Liver (tissue), 9 donors: ENCODE data around the gene ANKRD33B. TPM values are rescaled to one million over a fixed set of nuclear protein-coding genes. Genes with fewer than 3 reads are reported as not detected.

Experiments used
- DNase-seq: peaks from one replicate; pipeline ENCODE4 v3.0.0-alpha.2; 2017; ENCODE audit warnings: low spot score
- H3K27ac ChIP-seq, 2 donors: one replicate each; pipeline ENCODE4 v1.7.0; 2013; ENCODE audit warnings: inconsistent platforms in 2 of 2, low read length in 2 of 2, control low read depth in 1 of 2, low read depth in 1 of 2, mild to moderate bottlenecking in 1 of 2
- H3K27me3 ChIP-seq, 4 donors: one replicate each; pipeline versions ENCODE4 v1.6.1 to v1.7.0; 2013; ENCODE audit warnings: low read length in 3 of 4, inconsistent platforms in 1 of 4, mild to moderate bottlenecking in 1 of 4, moderate library complexity in 1 of 4; ENCODE audit not compliant: control insufficient read depth in 4 of 4, insufficient read depth in 4 of 4
- H3K36me3 ChIP-seq, 4 donors: one replicate each; pipeline versions ENCODE4 v1.6.1 to v1.7.0; 2013; ENCODE audit warnings: low read length in 3 of 4, mild to moderate bottlenecking in 3 of 4, low read depth in 1 of 4, moderate library complexity in 1 of 4; ENCODE audit not compliant: control insufficient read depth in 4 of 4, insufficient read depth in 3 of 4
- H3K4me1 ChIP-seq, 4 donors: one replicate each; pipeline versions ENCODE4 v1.6.1 to v1.7.0; 2013; ENCODE audit warnings: low read length in 3 of 4, mild to moderate bottlenecking in 3 of 4, moderate library complexity in 1 of 4; ENCODE audit not compliant: control insufficient read depth in 4 of 4, insufficient read depth in 4 of 4
- H3K4me3 ChIP-seq, 3 donors: one replicate each; pipeline versions ENCODE4 v1.6.1 to v1.7.0; 2013; ENCODE audit warnings: low read length in 3 of 3, control low read depth in 1 of 3, low read depth in 1 of 3, mild to moderate bottlenecking in 1 of 3
- H3K9ac ChIP-seq, 2 donors: one replicate each; pipeline ENCODE4 v1.7.0; 2013; ENCODE audit warnings: low read length in 2 of 2, mild to moderate bottlenecking in 2 of 2, moderate library complexity in 2 of 2, control low read depth in 1 of 2, low read depth in 1 of 2
- H3K9me3 ChIP-seq, 4 donors: one replicate each; pipeline versions ENCODE4 v1.6.1 to v1.7.0; 2013; ENCODE audit warnings: low read length in 3 of 4; ENCODE audit not compliant: control insufficient read depth in 4 of 4
- ATF3 ChIP-seq: IDR thresholded peaks from 2 replicates; pipeline ENCODE4 v1.6.1; 2016; ENCODE audit warnings: antibody characterized with exemption
- CTCF ChIP-seq: fragments of 150-350 bp; IDR thresholded peaks from 2 replicates; pipeline ENCODE4 v1.5.1; 2017; ENCODE audit warnings: improper control_type of control experiment, low read depth, low read length; ENCODE audit not compliant: missing input control
- EGR1 ChIP-seq, 2 donors: IDR thresholded peaks; 2 replicates each; pipeline ENCODE4 v1.6.1; 2016 to 2018; ENCODE audit warnings: antibody characterized with exemption in 2 of 2, low read depth in 2 of 2
- FOXA1 ChIP-seq: IDR thresholded peaks from 2 replicates; pipeline ENCODE4 v1.6.1; 2016; ENCODE audit warnings: antibody characterized with exemption
- FOXA2 ChIP-seq: IDR thresholded peaks from 2 replicates; pipeline ENCODE4 v1.6.1; 2016; ENCODE audit warnings: antibody characterized with exemption
- GABPA ChIP-seq, 2 donors: IDR thresholded peaks in 1 of 2; conservative IDR thresholded peaks in 1 of 2; 2 replicates each; pipeline ENCODE4 v1.6.1; 2016; ENCODE audit warnings: antibody characterized with exemption in 2 of 2, mild to moderate bottlenecking in 1 of 2, moderate library complexity in 1 of 2
- HNF4A ChIP-seq, 2 donors: conservative IDR thresholded peaks; 2 replicates each; pipeline ENCODE4 v1.6.1; 2016; ENCODE audit warnings: antibody characterized with exemption in 2 of 2, mild to moderate bottlenecking in 2 of 2
- HNF4G ChIP-seq: IDR thresholded peaks from 2 replicates; pipeline ENCODE4 v1.6.1; 2016; ENCODE audit warnings: antibody characterized with exemption
- JUND ChIP-seq, 2 donors: IDR thresholded peaks; 2 replicates each; pipeline ENCODE4 v1.6.1; 2016; ENCODE audit warnings: antibody characterized with exemption in 2 of 2
- MAX ChIP-seq: IDR thresholded peaks from 2 replicates; pipeline ENCODE4 v1.6.1; 2016; ENCODE audit warnings: antibody characterized with exemption
- RAD21 ChIP-seq, 2 donors: IDR thresholded peaks; 2 replicates each; pipeline ENCODE4 v1.6.1; 2016; ENCODE audit warnings: antibody characterized with exemption in 2 of 2, mild to moderate bottlenecking in 2 of 2
- RXRA ChIP-seq, 2 donors: IDR thresholded peaks; 2 replicates each; pipeline ENCODE4 v1.6.1; 2017 to 2018; ENCODE audit warnings: antibody characterized with exemption in 2 of 2, mild to moderate bottlenecking in 1 of 2
- SP1 ChIP-seq: IDR thresholded peaks from 2 replicates; pipeline ENCODE4 v1.6.1; 2018; ENCODE audit warnings: antibody characterized with exemption, mild to moderate bottlenecking
- TAF1 ChIP-seq: conservative IDR thresholded peaks from 2 replicates; pipeline ENCODE4 v1.6.1; 2016; ENCODE audit warnings: antibody characterized with exemption, mild to moderate bottlenecking
- YY1 ChIP-seq: IDR thresholded peaks from 2 replicates; pipeline ENCODE4 v1.6.1; 2016; ENCODE audit warnings: antibody characterized with exemption, mild to moderate bottlenecking
- WGBS: extraction: QIAGEN DNeasy Blood & Tissue Kit; methylation state at CpG from one replicate; pipeline ENCODE4 v1.1.7; 2013; 5-methylcytosine and 5-hydroxymethylcytosine counted together
- polyA plus RNA-seq, 2 donors: library from polyadenylated mRNA; stranded (reverse) in 1 of 2; unstranded in 1 of 2; fragments of 200-250 nt in 1 of 2; fragments of >200 nt in 1 of 2; fragmentation: Nextera tagmentation in 1 of 2; extraction: Ambion mirVana in 1 of 2; gene quantifications; one replicate each; pipeline versions ENCODE4 v1.2.1 to v1.2.3, GENCODE V29; 2013 to 2015
- total RNA-seq, 2 donors: library from RNA; depleted of rRNA; stranded (reverse); fragments of >200 nt; gene quantifications; one replicate each; pipeline ENCODE4 v1.2.3, GENCODE V29; 2014
- TF ChIP-seq, protein P1 (sequence below): IDR thresholded peaks from 2 replicates; pipeline ENCODE4 v1.6.1; 2016; ENCODE audit warnings: antibody characterized with exemption, mild to moderate bottlenecking
- TF ChIP-seq, protein P2 (sequence below): IDR thresholded peaks from 2 replicates; pipeline ENCODE4 v1.6.1; 2016; ENCODE audit warnings: antibody characterized with exemption
- donor health status: healthy.
- donor health status: healthy.
- donor health status: healthy.
- donor health status: healthy.
- donor health status: healthy.

The ANKRD33B gene
- total and polyA plus RNA-seq, 4 donors: 0.09 to 1.9 (median 0.25) TPM; not detected in 1

DNA sequence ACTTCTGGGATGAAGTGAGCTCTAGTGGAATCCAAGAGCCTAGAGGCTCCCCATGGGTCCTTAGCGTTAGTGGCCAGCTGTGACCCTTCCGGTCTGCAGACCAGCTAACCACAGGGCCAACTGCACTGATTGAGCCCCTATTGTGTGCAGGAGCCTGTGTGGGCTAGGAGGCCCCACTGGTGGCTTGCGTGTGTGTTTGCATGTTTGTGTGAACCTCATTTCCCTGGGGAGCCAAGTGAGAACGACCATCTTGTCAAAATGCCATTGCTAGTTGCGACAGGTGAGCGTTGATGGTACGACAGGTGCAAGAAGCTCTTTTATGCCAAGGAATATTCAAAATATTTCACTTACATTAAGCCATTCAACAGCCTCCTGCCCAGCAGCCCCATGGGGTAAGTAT is 44.1 kb upstream of the ANKRD33B start:
- no peak overlapping the region for H3K27ac ChIP-seq
- whole genome bisulfite sequencing: 87% methylated on average over 7 of the region's 7 CpGs

DNA sequence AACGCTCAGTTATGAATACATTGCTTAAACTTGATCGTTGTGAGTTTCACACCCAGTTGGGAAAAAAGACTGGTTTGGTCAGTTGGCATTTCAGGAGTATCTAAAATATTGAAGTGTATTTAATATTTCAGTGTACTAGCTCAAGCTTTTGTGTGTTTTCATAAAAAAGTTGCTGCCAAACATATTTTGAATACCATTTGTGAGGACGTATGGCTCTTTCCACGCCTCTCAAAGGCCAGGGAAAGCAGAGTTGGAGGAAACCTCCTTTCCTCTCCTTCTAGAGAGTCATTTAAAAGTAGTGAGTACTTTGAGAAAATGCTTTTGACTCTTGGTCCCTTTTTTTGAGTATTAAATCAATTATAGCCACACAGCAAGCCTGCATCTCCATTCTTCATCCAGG is 43.2 kb upstream of the ANKRD33B start:
- no peaks in the 10 kb centered on the region for H3K4me1 ChIP-seq
- H3K9me3 ChIP-seq: peaks cover 0 to 4% (median 0%) of the 10 kb centered on the region in 4 donors
- no peaks in the 10 kb centered on the region for H3K27me3 ChIP-seq
- H3K9ac ChIP-seq: no peak overlapping the region
- no peak overlapping the region for H3K27ac ChIP-seq
- no peaks in the 10 kb centered on the region for H3K36me3 ChIP-seq
- TF ChIP-seq SP1: no peak
- no peak for TF ChIP-seq ATF3
- TF ChIP-seq EGR1 (IDR thresholded peaks at IDR 0.05; ENCODE audit: low read depth in 2 of 2): no peak
- TF ChIP-seq, protein P1, sequence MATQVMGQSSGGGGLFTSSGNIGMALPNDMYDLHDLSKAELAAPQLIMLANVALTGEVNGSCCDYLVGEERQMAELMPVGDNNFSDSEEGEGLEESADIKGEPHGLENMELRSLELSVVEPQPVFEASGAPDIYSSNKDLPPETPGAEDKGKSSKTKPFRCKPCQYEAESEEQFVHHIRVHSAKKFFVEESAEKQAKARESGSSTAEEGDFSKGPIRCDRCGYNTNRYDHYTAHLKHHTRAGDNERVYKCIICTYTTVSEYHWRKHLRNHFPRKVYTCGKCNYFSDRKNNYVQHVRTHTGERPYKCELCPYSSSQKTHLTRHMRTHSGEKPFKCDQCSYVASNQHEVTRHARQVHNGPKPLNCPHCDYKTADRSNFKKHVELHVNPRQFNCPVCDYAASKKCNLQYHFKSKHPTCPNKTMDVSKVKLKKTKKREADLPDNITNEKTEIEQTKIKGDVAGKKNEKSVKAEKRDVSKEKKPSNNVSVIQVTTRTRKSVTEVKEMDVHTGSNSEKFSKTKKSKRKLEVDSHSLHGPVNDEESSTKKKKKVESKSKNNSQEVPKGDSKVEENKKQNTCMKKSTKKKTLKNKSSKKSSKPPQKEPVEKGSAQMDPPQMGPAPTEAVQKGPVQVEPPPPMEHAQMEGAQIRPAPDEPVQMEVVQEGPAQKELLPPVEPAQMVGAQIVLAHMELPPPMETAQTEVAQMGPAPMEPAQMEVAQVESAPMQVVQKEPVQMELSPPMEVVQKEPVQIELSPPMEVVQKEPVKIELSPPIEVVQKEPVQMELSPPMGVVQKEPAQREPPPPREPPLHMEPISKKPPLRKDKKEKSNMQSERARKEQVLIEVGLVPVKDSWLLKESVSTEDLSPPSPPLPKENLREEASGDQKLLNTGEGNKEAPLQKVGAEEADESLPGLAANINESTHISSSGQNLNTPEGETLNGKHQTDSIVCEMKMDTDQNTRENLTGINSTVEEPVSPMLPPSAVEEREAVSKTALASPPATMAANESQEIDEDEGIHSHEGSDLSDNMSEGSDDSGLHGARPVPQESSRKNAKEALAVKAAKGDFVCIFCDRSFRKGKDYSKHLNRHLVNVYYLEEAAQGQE: no peak
- no peak for TF ChIP-seq FOXA2
- TF ChIP-seq GABPA (IDR thresholded peaks at IDR 0.05 in 1 of 2, conservative IDR thresholded peaks at IDR 0.05 in 1 of 2): no peak
- TF ChIP-seq MAX: no peak
- TF ChIP-seq, protein P2, sequence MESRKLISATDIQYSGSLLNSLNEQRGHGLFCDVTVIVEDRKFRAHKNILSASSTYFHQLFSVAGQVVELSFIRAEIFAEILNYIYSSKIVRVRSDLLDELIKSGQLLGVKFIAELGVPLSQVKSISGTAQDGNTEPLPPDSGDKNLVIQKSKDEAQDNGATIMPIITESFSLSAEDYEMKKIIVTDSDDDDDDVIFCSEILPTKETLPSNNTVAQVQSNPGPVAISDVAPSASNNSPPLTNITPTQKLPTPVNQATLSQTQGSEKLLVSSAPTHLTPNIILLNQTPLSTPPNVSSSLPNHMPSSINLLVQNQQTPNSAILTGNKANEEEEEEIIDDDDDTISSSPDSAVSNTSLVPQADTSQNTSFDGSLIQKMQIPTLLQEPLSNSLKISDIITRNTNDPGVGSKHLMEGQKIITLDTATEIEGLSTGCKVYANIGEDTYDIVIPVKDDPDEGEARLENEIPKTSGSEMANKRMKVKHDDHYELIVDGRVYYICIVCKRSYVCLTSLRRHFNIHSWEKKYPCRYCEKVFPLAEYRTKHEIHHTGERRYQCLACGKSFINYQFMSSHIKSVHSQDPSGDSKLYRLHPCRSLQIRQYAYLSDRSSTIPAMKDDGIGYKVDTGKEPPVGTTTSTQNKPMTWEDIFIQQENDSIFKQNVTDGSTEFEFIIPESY: no peak
- no peak for TF ChIP-seq FOXA1
- TF ChIP-seq JUND (IDR thresholded peaks at IDR 0.05): no peak
- no peak for TF ChIP-seq TAF1
- TF ChIP-seq CTCF: no peak
- no peak for TF ChIP-seq HNF4A (conservative IDR thresholded peaks at IDR 0.05)
- TF ChIP-seq HNF4G: no peak
- no peak for TF ChIP-seq YY1
- TF ChIP-seq RAD21 (IDR thresholded peaks at IDR 0.05): no peak
- TF ChIP-seq RXRA (IDR thresholded peaks at IDR 0.05): no peak
- no peak overlapping the region for H3K4me3 ChIP-seq
- no peak for DNase-seq
- 82% methylated on average over 4 of the region's 4 CpGs for WGBS

More for the DNA sequence above, 44.1 kb upstream of the ANKRD33B start:
- Histone ChIP-seq H3K27me3 (no peaks in the 10 kb centered on the region), H3K4me3 (no peak overlapping the region), H3K9me3 (peaks cover 0 to 4% (median 0%) of the 10 kb centered on the region in 4 donors), H3K36me3 (no peaks in the 10 kb centered on the region), H3K9ac (no peak overlapping the region), H3K4me1 (no peaks in the 10 kb centered on the region)
- no peak for DNase-seq
- no peak for TF ChIP-seq EGR1 (IDR thresholded peaks at IDR 0.05; ENCODE audit: low read depth in 2 of 2)
- TF ChIP-seq FOXA2: no peak
